OCI-LY1 (cell line): ENCODE results near the gene FAM221B.

Experiments
- EZH2 ChIP-seq: fragments of 200-600 bp; sonication (generic), shearing (Covaris generic); IDR thresholded peaks from 2 replicates; pipeline ENCODE4 v1.8.0; 2017; ENCODE audit warnings: borderline replicate concordance, mixed run types, mild to moderate bottlenecking, antibody characterized with exemption, low read length, moderate library complexity, mixed read lengths
- TF ChIP-seq, protein P1 (sequence below): fragments of 200-600 bp; sonication (generic), shearing (Covaris generic); IDR thresholded peaks from 2 replicates; pipeline ENCODE4 v1.5.1; 2017; ENCODE audit warnings: mild to moderate bottlenecking, antibody characterized with exemption, low read length, moderate library complexity, mixed read lengths

DNA sequence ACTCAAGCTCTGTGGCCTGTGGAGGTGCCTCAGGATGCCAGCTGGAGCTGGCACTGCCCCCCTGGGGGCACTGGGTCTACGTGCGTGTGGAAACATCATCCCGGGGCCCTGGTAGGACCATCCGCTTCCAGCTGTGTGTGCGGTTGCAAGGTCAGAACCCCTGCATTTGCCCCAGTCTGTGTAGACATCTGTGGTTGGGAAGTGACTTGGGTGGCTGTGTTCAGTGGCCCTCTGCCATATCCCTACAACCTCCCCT, 13.0 kb upstream of the FAM221B start:
- TF ChIP-seq, protein P1, sequence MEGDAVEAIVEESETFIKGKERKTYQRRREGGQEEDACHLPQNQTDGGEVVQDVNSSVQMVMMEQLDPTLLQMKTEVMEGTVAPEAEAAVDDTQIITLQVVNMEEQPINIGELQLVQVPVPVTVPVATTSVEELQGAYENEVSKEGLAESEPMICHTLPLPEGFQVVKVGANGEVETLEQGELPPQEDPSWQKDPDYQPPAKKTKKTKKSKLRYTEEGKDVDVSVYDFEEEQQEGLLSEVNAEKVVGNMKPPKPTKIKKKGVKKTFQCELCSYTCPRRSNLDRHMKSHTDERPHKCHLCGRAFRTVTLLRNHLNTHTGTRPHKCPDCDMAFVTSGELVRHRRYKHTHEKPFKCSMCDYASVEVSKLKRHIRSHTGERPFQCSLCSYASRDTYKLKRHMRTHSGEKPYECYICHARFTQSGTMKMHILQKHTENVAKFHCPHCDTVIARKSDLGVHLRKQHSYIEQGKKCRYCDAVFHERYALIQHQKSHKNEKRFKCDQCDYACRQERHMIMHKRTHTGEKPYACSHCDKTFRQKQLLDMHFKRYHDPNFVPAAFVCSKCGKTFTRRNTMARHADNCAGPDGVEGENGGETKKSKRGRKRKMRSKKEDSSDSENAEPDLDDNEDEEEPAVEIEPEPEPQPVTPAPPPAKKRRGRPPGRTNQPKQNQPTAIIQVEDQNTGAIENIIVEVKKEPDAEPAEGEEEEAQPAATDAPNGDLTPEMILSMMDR, result no peak
- no peak for TF ChIP-seq EZH2
